Measurements from ENCODE around the gene GLIPR2.

Gene GLIPR2

GRCh38 chr9:36163049-36163785, 26.7 kb downstream of the GLIPR2 start:
- Histone ChIP-seq H3K4me1 (ENCODE audit: control insufficient read depth in 1 of 2, insufficient read depth in 1 of 2, low read depth in 1 of 2, low read length in 1 of 2) (peaks cover 16 to 31% of the 10 kb centered on the region in 2 experiments), H3K27me3 (no peaks in the 10 kb centered on the region), H3K9me3 (no peaks in the 10 kb centered on the region), H3K4me3 (ENCODE audit: low read depth in 1 of 2, low read length in 1 of 2) (no peak overlapping the region), H3K36me3 (peaks cover 56% of the 10 kb centered on the region), H3K27ac (peak overlapping the region; percentile 68)
- TF ChIP-seq CTCF (IDR thresholded peaks at IDR 0.05), result no peak

GRCh38 chr9:36163786-36164170, 27.2 kb downstream of the GLIPR2 start:
- peaks cover 10 to 25% of the 10 kb centered on the region in 2 experiments for H3K4me1 ChIP-seq (ENCODE audit: control insufficient read depth in 1 of 2, insufficient read depth in 1 of 2, low read depth in 1 of 2, low read length in 1 of 2)
- no peak overlapping the region for H3K4me3 ChIP-seq (ENCODE audit: low read depth in 1 of 2, low read length in 1 of 2)
- no peaks in the 10 kb centered on the region for H3K9me3 ChIP-seq
- no peaks in the 10 kb centered on the region for H3K27me3 ChIP-seq
- H3K36me3 ChIP-seq, result peaks cover 53% of the 10 kb centered on the region
- TF ChIP-seq CTCF (IDR thresholded peaks at IDR 0.05), result no peak
- peak overlapping the region; percentile 68 for H3K27ac ChIP-seq

GRCh38 chr9:36164372-36164771, 27.8 kb downstream of the GLIPR2 start:
- Histone ChIP-seq H3K27me3 (no peaks in the 10 kb centered on the region), H3K36me3 (peaks cover 48% of the 10 kb centered on the region), H3K9me3 (no peaks in the 10 kb centered on the region), H3K4me3 (ENCODE audit: low read depth in 1 of 2, low read length in 1 of 2) (no peak overlapping the region), H3K4me1 (ENCODE audit: control insufficient read depth in 1 of 2, insufficient read depth in 1 of 2, low read depth in 1 of 2, low read length in 1 of 2) (peaks cover 12 to 24% of the 10 kb centered on the region in 2 experiments), H3K27ac (peak overlapping the region; percentile 68)
- TF ChIP-seq CTCF (IDR thresholded peaks at IDR 0.05), result no peak

GRCh38 chr9:36164989-36165388, 28.5 kb downstream of the GLIPR2 start:
- Histone ChIP-seq H3K27me3 (no peaks in the 10 kb centered on the region), H3K36me3 (peaks cover 42% of the 10 kb centered on the region), H3K4me1 (ENCODE audit: control insufficient read depth in 1 of 2, insufficient read depth in 1 of 2, low read depth in 1 of 2, low read length in 1 of 2) (peaks cover 15 to 29% of the 10 kb centered on the region in 2 experiments), H3K27ac (peak overlapping the region; percentile 68), H3K4me3 (ENCODE audit: low read depth in 1 of 2, low read length in 1 of 2) (no peak overlapping the region), H3K9me3 (no peaks in the 10 kb centered on the region)
- no peak for TF ChIP-seq CTCF (IDR thresholded peaks at IDR 0.05)

- no peak for TF ChIP-seq CTCF (IDR thresholded peaks at IDR 0.05)
- peaks cover 34% of the 10 kb centered on the region for H3K36me3 ChIP-seq
- no peaks in the 10 kb centered on the region for H3K27me3 ChIP-seq
- H3K9me3 ChIP-seq, result no peaks in the 10 kb centered on the region
- H3K4me1 ChIP-seq (ENCODE audit: control insufficient read depth in 1 of 2, insufficient read depth in 1 of 2, low read depth in 1 of 2, low read length in 1 of 2), result peaks cover 15 to 29% of the 10 kb centered on the region in 2 experiments
- H3K4me3 ChIP-seq (ENCODE audit: low read depth in 1 of 2, low read length in 1 of 2), result peak overlapping the region in 1 of 2 experiments; percentile 70
- peak overlapping the region; percentile 70 for H3K27ac ChIP-seq
These were observed 29.3 kb downstream of the GLIPR2 start for GRCh38 chr9:36165826-36166167.

Measured in neutrophil (primary cell).